HG03521 (cell line): ENCODE results near the gene PTGDS.

Source experiments
- ATAC-seq: cut with Tn5 transposase; IDR thresholded peaks from one replicate; pipeline ENCODE4 v1.9.1; 2021; ENCODE audit warnings: mild to moderate bottlenecking, moderate library complexity; ENCODE audit not compliant: unreplicated experiment

PTGDS gene

DNA sequence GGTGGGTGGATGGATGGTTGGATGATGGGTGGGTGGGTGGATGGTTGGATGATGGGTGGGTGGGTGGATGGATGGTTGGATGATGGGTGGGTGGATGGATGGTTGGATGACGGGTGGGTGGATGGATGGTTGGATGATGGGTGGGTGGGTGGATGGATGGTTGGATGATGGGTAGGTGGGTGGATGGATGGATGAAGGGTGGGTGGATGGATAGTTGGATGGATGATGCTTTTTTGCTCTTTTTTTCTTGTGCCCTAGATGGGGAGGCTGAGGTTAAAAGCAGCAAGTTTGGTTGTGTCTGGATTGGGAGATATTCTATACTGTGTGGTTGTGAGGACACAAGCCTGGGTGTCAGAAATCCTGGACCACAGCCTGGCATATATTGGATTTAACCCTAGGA is 19.8 kb upstream of the PTGDS start:
- no peak for ATAC-seq

DNA sequence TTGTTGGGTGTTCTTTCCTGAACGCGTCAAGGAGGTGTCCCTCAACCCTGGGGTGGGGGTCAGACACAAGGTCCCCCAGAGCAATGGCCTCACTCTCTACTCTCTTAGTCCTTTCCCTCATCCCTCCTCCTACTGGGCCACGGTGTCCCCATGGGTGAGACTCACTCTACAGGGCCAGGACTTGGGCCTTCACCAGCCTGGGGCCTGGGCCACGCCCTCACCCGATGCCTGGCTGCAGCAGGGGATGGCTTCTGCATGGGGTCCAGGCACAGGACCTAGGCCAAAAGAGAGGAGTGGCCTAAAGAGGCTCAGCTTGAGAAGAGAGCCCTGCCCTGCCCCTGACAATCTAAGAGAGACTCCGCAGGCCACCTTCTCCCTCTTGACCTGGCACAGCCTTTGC is 19.4 kb upstream of the PTGDS start:
- no peak for ATAC-seq

GRCh38 chr9:136958473-136958872 is 18.8 kb upstream of the PTGDS start:
- ATAC-seq, result no peak

DNA sequence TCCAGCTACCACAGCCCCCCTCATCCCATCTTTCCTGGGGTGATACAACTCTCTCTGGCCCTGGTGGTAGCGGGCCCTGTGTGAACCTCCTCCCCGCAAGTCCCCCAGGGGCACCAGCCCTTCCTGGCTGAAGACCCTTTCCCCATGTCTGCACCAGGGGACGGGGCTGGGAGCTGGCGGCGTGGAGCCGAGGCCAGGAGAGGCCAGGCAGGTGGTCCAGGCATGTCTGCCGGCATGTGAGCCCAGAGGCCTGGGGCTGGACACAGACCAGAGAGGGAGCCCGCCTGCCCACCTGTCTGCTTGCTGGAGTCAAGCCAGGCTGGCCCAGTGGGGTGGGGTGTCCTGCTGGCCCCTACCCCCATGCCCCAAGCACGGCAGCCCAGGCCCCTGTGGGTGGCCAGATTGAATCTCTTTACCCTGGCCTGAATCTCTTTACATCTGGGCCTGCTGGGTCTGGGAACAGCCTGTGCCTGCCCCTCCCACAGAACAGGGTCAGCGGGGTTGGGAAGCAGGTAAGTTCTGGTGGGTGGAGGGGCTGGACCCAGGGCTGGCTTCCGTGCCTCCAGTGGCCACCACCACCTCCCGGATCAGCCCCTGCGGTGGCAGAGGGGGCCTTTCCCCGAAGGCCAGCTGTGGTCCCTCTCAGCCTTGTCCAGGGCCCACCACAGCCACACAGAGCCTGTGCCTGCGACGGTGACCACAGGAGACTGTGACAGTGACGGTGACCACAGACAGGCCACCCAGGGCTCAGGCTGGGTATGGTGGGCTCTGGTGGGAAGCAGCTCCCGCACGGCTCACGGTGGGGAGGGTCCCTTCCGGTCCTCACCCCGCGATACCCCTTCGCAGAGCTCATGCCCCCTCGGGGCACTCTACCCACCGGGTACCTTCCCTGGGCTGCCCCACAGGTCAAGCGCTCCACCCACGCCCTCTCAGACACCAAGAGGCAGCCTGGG is 18.1 kb upstream of the PTGDS start:
- no peak for ATAC-seq

DNA sequence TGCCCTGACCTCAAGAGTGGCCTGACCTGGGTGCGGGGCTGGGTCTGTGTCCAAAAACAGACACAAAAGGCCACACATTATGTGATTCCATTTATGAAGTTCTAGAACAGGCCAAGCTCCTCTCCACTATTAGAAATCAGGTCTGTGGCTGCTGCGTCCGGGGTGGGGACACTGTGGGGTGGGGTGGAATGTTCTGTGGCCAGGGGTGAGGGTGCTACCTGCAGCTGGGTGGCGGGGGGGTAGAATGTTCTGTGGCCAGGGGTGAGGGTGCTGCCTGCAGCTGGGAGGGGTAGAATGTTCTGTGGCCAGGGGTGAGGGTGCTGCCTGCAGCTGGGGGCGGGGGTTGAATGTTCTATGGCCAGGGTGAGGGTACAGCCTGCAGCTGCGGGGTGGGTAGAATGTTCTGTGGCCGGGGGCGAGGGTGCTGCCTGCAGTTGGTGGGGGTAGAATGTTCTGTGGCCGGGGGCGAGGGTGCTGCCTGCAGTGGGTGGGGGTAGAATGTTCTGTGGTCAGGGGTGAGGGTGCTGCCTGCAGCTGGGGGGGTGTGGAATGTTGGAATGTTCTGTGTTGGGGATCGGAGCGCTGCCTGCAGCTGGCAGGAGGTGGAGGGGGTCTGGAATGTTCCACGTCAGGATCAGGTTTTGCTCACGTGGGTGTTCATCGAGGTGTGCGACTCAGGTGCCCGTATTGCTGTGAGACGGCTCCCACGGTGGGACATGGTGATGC is 16.9 kb upstream of the PTGDS start:
- ATAC-seq, result no peak

- no peak for ATAC-seq
These were observed 16.4 kb upstream of the PTGDS start for GRCh38 chr9:136960938-136961275.

DNA sequence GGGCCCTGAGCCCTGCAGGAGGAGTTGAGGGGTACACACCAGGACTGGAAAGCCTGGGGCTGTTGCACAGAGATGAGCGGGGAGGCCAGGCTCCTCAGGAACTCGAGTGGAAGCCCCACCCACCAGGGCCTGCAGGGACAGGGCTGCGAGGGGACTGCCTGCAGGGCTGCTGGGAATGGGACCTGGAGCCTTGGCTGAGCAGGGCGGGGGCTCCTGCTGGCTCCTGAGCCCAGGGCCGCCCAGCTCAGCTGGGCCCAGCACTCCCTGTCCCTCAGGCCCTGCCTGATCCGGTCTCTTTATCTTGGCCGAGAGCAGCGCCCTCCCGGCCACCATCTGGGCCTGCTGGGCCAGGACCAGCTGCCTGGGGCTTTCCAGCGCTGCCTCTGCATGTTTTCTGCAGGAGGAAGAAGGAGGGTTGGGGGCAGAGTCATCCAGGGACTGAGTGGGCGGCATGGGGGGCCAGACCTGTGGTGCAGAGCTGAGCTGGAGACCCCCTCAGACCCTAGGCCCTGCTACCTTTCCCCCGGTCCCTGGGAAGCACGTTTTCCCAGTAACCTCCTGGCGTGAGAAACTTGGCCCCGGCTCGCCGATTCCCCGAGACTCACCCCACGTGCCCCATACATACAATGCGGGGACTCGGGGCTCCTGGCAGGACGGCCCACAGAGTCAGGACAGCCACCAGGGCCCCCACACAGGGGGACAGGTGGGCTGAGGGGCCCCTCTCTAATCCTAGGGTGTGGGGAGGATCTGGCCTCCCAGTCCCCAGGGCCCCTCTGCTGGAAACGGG is 15.8 kb upstream of the PTGDS start:
- ATAC-seq, result no peak

DNA sequence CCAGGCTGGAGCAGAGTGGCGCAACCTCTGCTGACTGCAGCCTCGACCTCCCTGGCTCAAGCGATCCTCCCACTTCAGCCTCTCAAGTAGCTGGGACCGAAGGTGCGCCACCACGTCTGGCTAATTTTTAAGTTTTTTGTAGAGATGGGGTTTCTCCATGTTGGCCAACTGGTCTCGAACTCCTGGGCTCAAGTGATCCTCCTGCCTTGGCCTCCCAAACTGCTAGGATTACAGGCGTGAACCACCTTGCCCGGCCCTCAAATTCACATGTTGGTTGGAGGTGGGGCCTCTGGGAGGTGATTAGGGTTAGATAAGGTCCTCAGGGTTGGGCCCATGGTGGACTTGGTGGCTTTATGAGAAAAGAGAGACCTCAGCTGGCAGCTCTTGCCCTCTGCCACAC is 15.1 kb upstream of the PTGDS start:
- no peak for ATAC-seq

DNA sequence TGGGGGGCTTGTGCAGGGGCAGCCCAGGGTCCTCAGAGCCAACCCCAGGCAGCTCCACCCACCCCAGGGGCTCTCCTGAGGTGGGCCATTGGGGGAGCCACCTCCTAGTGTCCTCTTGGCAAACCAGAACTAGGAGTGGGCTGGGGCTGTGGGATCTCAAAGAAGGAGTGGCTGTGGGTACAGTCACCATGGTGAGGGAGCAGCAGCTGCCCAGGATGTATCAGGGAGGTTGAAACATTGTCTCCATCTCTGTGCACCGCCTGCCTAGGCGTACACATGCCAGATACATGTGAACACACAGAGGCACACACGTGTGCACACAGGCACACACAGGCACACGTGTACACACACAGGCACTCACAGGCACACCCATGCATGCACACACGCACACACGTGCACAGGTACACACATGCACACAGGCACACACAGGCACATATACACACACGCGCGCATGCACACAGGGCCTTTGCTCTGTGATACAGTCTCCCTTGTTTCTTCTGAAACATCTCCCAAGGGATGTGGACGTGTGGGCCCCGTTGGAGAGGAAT is 14.5 kb upstream of the PTGDS start:
- ATAC-seq, result no peak

- no peak for ATAC-seq
These were observed 14.0 kb upstream of the PTGDS start for GRCh38 chr9:136963341-136963740.

- no peak for ATAC-seq
These were observed 13.6 kb upstream of the PTGDS start for GRCh38 chr9:136963751-136964150.

- ATAC-seq, result no peak
These were observed 13.1 kb upstream of the PTGDS start for GRCh38 chr9:136964171-136964689.

DNA sequence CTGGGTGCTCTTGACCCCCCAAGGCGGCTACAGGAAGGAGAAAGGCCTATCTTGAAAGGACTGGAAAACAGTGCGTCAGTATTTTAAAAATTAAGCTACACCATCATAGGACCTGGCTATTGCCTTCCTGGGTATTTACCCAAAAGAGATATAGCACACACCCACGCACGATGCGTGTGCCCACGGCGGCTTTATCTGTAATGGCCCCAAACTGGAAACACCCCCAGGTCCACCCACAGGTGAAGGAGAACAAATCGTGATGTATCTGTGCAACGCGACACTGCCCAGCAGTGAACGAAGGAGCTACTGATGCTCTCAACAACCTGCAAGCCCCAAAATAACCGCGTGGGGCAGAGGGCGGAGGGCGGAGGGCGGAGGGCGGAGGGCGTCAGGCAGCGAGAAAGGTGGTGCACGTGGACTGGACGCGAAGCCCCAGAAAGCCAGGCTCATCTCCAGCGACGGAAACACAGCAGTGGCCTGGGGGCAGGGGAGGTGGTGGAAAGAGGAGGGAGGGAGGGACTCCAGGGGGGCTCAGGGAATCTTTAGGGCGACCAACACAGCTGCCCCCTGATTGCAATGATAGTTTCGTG is 12.4 kb upstream of the PTGDS start:
- ATAC-seq, result no peak

DNA sequence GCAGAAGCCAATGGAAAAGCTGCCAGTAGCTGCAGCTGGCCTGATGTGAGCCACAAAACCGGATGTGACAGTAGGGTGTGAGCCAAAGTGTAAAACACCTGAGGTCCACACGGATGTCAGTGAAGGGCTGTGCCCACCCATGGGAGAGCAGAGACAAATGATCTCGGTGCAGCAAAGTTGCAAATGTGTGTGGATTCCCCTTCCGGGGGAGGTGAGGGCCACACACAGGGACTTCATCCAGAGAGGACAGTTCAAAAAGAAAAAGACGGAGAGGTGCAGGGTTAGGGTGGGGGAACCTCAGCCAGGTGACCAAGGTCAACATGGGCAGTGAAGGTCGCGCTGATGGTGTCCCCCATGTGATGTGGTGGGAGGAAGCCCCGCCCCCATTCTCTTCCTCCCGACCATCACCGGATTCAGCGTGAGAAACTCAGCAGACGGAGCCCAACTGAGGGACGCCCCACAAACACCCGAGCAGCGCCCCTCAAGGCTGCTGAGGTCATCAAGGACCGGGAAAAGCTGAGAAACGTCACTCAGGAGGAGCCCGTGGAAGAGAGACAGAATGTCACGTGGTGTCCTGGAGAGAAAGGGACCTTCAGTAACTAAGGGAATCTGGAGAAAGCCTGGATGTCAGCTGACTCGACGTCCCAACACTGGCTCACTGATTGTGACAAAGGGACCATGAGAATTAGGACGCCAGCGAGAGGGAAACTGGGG is 11.4 kb upstream of the PTGDS start:
- ATAC-seq, result no peak

DNA sequence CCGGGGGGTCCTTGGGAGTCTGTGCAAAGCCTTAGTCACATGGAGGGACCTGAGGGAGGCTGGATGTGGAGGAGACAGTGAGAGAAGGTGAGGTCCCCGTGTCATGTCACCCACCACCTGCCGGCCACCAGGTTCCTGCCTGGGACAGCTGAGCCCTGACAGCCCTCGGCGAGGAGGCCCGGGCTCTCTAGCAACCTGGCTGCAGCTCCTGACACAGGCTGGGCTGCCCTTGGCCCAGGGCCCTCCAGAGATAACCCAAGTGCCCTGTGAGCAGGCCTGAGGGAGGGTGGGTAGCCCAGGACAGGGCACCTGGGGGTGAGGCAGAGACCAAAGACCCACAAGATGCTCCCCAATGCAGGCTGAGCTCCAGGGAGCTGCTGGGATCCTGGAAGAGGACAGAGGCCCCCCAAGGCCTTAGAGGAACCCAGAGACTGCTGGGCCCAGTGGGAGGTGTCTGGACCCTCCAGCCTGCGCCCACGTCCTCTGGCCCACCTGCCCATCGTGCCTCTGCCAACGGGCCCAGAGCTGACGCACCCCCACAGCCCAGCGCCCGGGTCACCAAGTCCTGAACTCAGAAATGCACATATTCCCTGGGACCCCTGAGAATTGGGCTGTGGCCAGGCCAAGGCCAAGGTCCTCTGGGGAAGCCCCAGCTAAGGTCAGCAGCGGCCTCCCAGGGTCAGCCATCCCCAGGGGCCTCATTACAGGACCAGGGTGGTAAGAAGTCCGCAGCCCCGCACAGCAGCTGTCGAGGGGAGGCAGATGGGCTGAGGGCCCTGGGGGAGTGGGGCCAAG is 8.8 kb upstream of the PTGDS start:
- no peak for ATAC-seq

DNA sequence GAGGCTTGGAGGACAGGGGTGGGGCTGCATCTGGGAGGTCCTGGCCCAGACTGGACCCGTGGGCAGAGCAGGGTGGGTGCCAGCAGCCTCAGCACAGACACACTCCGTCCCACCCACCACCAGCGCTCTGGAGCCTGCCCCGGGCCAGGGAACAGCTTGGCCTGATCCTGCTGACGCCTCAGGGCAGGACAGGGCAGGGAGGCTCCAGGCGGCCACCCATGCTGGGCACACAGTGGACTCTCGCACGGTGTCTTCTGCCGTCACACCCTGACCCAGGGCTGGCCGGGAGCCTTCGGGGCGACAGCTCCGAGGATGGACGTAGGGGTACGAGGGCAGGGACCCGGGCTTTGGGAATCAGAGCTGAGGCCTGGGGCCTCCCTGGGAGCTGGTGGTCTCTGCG is 8.2 kb upstream of the PTGDS start:
- ATAC-seq, result no peak

- ATAC-seq, result no peak
These were observed 7.5 kb upstream of the PTGDS start for GRCh38 chr9:136969774-136970173.

DNA sequence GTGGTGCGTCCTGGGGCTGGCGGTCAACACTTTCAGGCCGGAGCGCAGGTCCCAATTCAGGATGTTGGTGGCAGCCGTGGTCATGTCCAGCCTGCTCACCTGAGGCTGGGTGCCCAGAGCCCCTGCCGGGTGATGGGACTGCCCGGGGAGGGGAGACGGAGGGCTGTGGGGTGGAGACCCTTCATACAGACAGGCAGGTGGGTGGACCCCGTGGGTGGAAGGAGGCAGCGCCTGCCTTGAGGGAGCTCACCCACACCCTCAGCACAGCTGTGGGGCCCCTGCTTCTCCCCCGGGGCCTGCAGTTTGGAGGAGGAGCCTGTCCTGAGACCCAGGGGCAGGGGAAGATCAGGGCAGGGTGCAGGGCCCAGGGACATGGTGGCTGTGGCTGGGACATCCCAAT is 6.9 kb upstream of the PTGDS start:
- ATAC-seq, result no peak

GRCh38 chr9:136971746-136972145 is 5.6 kb upstream of the PTGDS start:
- ATAC-seq, result no peak
